Measurements from ENCODE around the gene PRKCE. TPM values are rescaled to one million over a fixed set of nuclear protein-coding genes. Genes with fewer than 3 reads are reported as not detected.

Gene PRKCE
- total and polyA plus RNA-seq, 7 donors: 3.0 to 21.9 (median 15.8) TPM

DNA sequence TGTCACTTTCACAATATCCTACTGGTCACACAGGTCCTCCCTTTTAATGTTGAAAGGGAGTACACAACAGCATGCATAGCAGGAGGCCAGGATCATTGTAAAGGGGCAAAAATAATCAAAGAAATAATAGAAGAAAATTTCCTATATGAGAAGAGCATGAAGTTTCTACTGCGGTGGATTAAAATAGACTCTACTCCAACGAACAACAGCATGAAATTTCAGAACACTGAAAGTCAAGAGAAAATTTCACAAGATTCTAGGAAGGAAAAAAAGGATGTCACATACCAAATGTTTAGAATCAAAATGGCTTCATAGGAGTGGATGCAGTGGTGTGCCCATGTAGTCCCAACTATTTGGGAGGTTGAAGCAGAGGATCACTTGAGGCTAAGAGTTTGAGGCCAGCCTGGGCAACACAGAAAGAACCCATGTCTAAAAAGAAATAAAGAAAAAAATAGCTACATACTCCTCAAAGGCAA, 573.7 kb downstream of the PRKCE start:
- H3K4me1 ChIP-seq: peaks cover 0 to 6% (median 2%) of the 10 kb centered on the region in 4 donors
- H3K9me3 ChIP-seq: no peaks in the 10 kb centered on the region
- TF ChIP-seq EP300 (IDR thresholded peaks at IDR 0.05): no peak
- no peak for TF ChIP-seq POLR2A (IDR thresholded peaks at IDR 0.05)
- TF ChIP-seq POLR2AphosphoS5 (IDR thresholded peaks at IDR 0.05): no peak
- TF ChIP-seq, protein P1, sequence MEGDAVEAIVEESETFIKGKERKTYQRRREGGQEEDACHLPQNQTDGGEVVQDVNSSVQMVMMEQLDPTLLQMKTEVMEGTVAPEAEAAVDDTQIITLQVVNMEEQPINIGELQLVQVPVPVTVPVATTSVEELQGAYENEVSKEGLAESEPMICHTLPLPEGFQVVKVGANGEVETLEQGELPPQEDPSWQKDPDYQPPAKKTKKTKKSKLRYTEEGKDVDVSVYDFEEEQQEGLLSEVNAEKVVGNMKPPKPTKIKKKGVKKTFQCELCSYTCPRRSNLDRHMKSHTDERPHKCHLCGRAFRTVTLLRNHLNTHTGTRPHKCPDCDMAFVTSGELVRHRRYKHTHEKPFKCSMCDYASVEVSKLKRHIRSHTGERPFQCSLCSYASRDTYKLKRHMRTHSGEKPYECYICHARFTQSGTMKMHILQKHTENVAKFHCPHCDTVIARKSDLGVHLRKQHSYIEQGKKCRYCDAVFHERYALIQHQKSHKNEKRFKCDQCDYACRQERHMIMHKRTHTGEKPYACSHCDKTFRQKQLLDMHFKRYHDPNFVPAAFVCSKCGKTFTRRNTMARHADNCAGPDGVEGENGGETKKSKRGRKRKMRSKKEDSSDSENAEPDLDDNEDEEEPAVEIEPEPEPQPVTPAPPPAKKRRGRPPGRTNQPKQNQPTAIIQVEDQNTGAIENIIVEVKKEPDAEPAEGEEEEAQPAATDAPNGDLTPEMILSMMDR (IDR thresholded peaks at IDR 0.05): no peak
- 95% methylated on average over 2 of the region's 2 CpGs for WGBS, 2 donors
- no peak overlapping the region for H3K4me3 ChIP-seq
- H3K27ac ChIP-seq: peak overlapping the region in 2 of 4 donors; percentile 38 to 62
- no peaks in the 10 kb centered on the region for H3K27me3 ChIP-seq
- no peaks in the 10 kb centered on the region for H3K36me3 ChIP-seq
- intact Hi-C loops (cut with DNase I): no loop called here
- DNase-seq: no peak

DNA sequence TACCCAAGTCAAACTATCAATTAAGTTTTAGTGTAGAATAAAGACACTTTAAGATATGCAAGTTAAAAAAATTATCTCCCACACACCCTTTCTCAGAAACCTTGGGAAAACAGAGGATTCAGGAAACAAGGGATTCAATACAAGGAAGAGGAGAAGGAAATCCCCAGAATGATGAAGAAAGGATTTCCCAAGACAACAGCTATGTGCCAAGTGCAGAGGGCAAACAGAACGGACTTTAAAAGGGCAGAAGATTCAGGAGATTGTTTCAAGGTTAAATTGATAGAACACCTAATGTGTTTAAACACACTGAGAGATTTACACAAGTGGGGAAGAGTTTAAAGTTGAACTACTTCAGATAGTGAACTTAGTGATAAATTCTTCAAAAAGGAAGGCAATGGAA, 574.3 kb downstream of the PRKCE start:
- intact Hi-C loops (cut with DNase I): no loop called here

DNA sequence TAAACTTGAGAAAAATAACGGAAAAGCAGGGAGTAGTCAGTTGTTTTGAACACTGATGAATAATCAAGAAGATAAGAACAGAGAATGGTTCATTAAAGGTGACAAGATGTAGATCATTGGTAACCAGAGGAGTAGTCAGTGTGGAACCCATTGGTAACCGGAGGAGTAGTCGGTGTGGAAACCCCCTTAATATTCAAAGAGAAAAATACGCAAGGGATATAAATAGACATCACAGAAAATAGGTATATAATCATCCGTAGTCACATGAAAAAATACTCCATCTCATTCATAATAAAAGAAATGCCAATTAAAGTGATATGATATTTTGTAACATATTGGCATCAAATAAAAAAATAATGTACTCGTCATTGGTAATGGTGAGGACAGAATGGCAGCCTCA, 575.1 kb downstream of the PRKCE start:
- Histone ChIP-seq H3K9me3 (no peaks in the 10 kb centered on the region), H3K4me3 (no peak overlapping the region), H3K27me3 (no peaks in the 10 kb centered on the region), H3K36me3 (no peaks in the 10 kb centered on the region), H3K4me1 (peaks cover 0 to 6% (median 2%) of the 10 kb centered on the region in 4 donors), H3K27ac (no peak overlapping the region)
- no peak for DNase-seq
- intact Hi-C loops (cut with DNase I): no loop called here
- TF ChIP-seq, protein P1 (IDR thresholded peaks at IDR 0.05): no peak
- TF ChIP-seq EP300 (IDR thresholded peaks at IDR 0.05): no peak
- no peak for TF ChIP-seq POLR2AphosphoS5 (IDR thresholded peaks at IDR 0.05)
- no peak for TF ChIP-seq POLR2A (IDR thresholded peaks at IDR 0.05)
- 82 to 96% methylated on average over 6 of the region's 6 CpGs for WGBS, 2 donors

More for the DNA sequence above, 574.3 kb downstream of the PRKCE start:
- no peak for TF ChIP-seq POLR2A (IDR thresholded peaks at IDR 0.05)
- no peak for TF ChIP-seq POLR2AphosphoS5 (IDR thresholded peaks at IDR 0.05)
- no peak for TF ChIP-seq EP300 (IDR thresholded peaks at IDR 0.05)
- TF ChIP-seq, protein P1 (IDR thresholded peaks at IDR 0.05): no peak
- Histone ChIP-seq H3K4me1 (peaks cover 0 to 6% (median 2%) of the 10 kb centered on the region in 4 donors), H3K27me3 (no peaks in the 10 kb centered on the region), H3K9me3 (no peaks in the 10 kb centered on the region), H3K36me3 (no peaks in the 10 kb centered on the region), H3K4me3 (no peak overlapping the region), H3K27ac (peak overlapping the region in 1 of 4 donors; percentile 62)
- 42 to 51% methylated on average over 1 of the region's 1 CpG for WGBS, 2 donors
- DNase-seq: no peak

DNA sequence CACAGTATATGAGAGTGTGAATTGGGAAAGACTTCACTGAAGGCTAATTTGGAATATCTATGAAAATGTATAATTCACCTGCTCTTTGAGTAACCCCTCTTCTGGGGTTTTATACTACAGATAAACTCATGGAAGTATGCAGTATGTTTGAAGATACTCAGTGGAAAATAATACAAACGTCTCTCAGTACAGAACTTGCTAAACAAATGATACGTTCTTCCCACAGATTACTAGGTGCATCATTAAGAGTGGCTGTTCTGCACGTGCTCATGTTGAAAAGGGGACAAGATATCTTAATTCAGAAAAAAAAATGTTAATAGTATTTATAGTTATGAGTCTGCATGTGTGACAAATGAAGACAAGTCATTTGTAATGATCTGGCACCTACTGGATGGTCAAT, 575.5 kb downstream of the PRKCE start:
- 73 to 78% methylated on average over 3 of the region's 3 CpGs for WGBS, 2 donors
- H3K27ac ChIP-seq: no peak overlapping the region
- H3K36me3 ChIP-seq: no peaks in the 10 kb centered on the region
- H3K9me3 ChIP-seq: no peaks in the 10 kb centered on the region
- H3K4me1 ChIP-seq: peaks cover 0 to 6% (median 2%) of the 10 kb centered on the region in 4 donors
- no peak overlapping the region for H3K4me3 ChIP-seq
- no peaks in the 10 kb centered on the region for H3K27me3 ChIP-seq
- DNase-seq: no peak
- no peak for TF ChIP-seq POLR2A (IDR thresholded peaks at IDR 0.05)
- TF ChIP-seq, protein P1 (IDR thresholded peaks at IDR 0.05): no peak
- no peak for TF ChIP-seq EP300 (IDR thresholded peaks at IDR 0.05)
- no peak for TF ChIP-seq POLR2AphosphoS5 (IDR thresholded peaks at IDR 0.05)
- intact Hi-C loops (cut with DNase I): no loop called here

Measured in sigmoid colon (tissue), 7 donors.